ENCODE measurements around the gene PHC1. TPM values are rescaled to one million over a fixed set of nuclear protein-coding genes. Genes with fewer than 3 reads are reported as not detected.

PHC1 gene
- polyA plus RNA-seq, 1 of the 3 experiments (the other 2 are of a cell fraction), result 27.0 TPM

DNA sequence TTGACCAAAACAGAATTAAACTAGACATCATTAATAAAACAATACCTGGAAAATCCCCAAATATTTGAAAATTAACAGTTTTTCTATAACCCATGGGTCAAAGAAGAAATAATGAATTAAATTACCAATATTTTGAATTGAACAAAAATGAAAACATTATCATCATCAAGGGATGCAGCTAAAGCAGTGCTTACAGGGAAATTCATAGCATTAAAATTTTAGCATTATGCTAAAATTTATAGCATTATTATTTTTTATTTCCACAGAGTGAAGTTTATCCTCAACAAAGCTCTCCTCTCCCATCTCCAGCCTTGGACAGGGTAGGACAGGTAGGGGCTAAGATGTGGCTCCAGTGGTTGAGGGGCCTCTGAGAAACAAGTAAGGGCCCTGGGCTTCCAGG is 54.5 kb downstream of the PHC1 start:
- Histone ChIP-seq H3K36me3 (replicated peaks in 1 of 2; ENCODE audit: control insufficient read depth in 1 of 2, insufficient read depth in 2 of 2, low read length in 1 of 2) (no peaks in the 10 kb centered on the region), H3K9me2 (no peaks in the 10 kb centered on the region), H3K9ac (no peak overlapping the region), H3K27me3 (ENCODE audit: insufficient read depth) (no peaks in the 10 kb centered on the region), H3K4me1 (ENCODE audit: control insufficient read depth in 1 of 2, insufficient read depth in 2 of 2, low read depth in 1 of 2, low read length in 1 of 2) (no peaks in the 10 kb centered on the region), H4K20me1 (ENCODE audit: insufficient read depth) (no peaks in the 10 kb centered on the region), H3K4me3 (ENCODE audit: low read depth in 2 of 2, low read length in 1 of 2) (no peak overlapping the region; a peak in 1 of 4 replicates), H2AFZ (ENCODE audit: low read depth) (no peak overlapping the region), H3K27ac (ENCODE audit: low read depth in 2 of 2, low read length in 1 of 2) (no peak overlapping the region), H3F3A (replicated peaks; ENCODE audit: insufficient read depth) (no peaks in the 10 kb centered on the region), H3K79me2 (ENCODE audit: insufficient read depth) (no peaks in the 10 kb centered on the region), H3K4me2 (no peak overlapping the region), H3K9me3 (peaks cover 6% of the 10 kb centered on the region; the same call in 1 of the 2 replicates)
- no peak for DNase-seq
- TF ChIP-seq ZBTB33 (IDR thresholded peaks at IDR 0.05; ENCODE audit: borderline replicate concordance, low read depth) (no peak), FOXJ3 (CRISPR knock-in tag; IDR thresholded peaks at IDR 0.05) (no peak), TEAD4 (IDR thresholded peaks at IDR 0.05; ENCODE audit: borderline replicate concordance, insufficient read depth) (no peak), FOXM1 (IDR thresholded peaks at IDR 0.05; ENCODE audit: low read depth) (no peak), RXRA (IDR thresholded peaks at IDR 0.05; ENCODE audit: borderline replicate concordance, low read depth) (no peak), EP300 (IDR thresholded peaks at IDR 0.05; ENCODE audit: borderline replicate concordance in 1 of 2, low read depth in 1 of 2, low read length in 1 of 2) (no peak), RAD21 (IDR thresholded peaks at IDR 0.05; ENCODE audit: low read length) (no peak), PBX3 (IDR thresholded peaks at IDR 0.05) (no peak), SIN3A (IDR thresholded peaks at IDR 0.05; ENCODE audit: borderline replicate concordance, low read depth, low read length) (no peak), JUND (IDR thresholded peaks at IDR 0.05) (no peak), RFX5 (IDR thresholded peaks at IDR 0.05; ENCODE audit: low read length) (no peak), MXI1 (IDR thresholded peaks at IDR 0.05; ENCODE audit: low read depth, low read length) (no peak), CHD2 (IDR thresholded peaks at IDR 0.05; ENCODE audit: low read length, partially characterized antibody) (no peak), MEF2A (IDR thresholded peaks at IDR 0.05; ENCODE audit: borderline replicate concordance, low read depth) (no peak), FOSL2 (IDR thresholded peaks at IDR 0.05; ENCODE audit: borderline replicate concordance, low read depth) (no peak), GABPA (IDR thresholded peaks at IDR 0.05; ENCODE audit: low read depth) (no peak), USF2 (IDR thresholded peaks at IDR 0.05; ENCODE audit: borderline replicate concordance, low read depth, low read length) (no peak), EZH2phosphoT487 (IDR thresholded peaks at IDR 0.05; ENCODE audit: borderline replicate concordance, low read depth) (no peak), NRF1 (IDR thresholded peaks at IDR 0.05; ENCODE audit: low read depth, low read length) (no peak)
- TF ChIP-seq, protein P1, sequence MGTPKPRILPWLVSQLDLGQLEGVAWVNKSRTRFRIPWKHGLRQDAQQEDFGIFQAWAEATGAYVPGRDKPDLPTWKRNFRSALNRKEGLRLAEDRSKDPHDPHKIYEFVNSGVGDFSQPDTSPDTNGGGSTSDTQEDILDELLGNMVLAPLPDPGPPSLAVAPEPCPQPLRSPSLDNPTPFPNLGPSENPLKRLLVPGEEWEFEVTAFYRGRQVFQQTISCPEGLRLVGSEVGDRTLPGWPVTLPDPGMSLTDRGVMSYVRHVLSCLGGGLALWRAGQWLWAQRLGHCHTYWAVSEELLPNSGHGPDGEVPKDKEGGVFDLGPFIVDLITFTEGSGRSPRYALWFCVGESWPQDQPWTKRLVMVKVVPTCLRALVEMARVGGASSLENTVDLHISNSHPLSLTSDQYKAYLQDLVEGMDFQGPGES (IDR thresholded peaks at IDR 0.05; ENCODE audit: low read depth, low read length), result no peak
- ChIA-PET POLR2A (no interaction called here), CTCF (no interaction called here)
